Neural progenitor cell (in vitro differentiated cells): ENCODE measurements around the gene FZD10.

ENCODE experiments used
- CTCF ChIP-seq: fragments of 200-600 bp; sonication (generic); IDR thresholded peaks from 2 replicates; pipeline ENCODE4 v1.5.1; 2017; ENCODE audit warnings: antibody characterized with exemption, mild to moderate bottlenecking
- EZH2 ChIP-seq: fragments of 200-600 bp; sonication (generic); IDR thresholded peaks from 2 replicates; pipeline ENCODE4 v1.6.1; 2017; ENCODE audit warnings: antibody characterized with exemption, mild to moderate bottlenecking, moderate library complexity

- TF ChIP-seq CTCF = no peak
- TF ChIP-seq EZH2 = no peak
Measured at GRCh38 chr12:130137040-130138018, 24.9 kb upstream of the FZD10 start.
